Measurements from ENCODE around the gene CCDC57.

CCDC57 gene

DNA sequence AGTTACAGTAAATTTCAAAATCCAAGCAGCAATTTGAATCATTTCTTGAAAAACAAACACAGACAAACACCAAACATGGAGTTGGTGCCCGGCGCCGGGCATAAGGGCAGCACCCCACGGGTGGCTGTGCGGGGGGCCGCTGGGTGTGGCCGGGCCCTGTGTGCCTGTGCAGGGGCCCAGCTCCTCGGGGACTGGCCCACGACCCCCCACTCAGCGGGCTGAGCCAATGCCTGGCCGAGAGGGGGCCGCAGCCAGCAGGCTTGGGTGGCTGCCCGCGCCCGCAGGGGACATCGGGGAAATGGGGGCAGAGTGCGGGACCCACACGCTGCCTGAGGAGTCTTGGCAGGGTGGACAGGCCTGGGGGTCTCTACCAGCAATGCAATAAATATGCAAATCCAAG lies 134.2 kb downstream of the CCDC57 start:
- Histone ChIP-seq H3K4me1 (ENCODE audit: control extremely low read depth in 1 of 4, control insufficient read depth in 4 of 4, insufficient read depth in 4 of 4, low read length in 3 of 4) (no peaks in the 10 kb centered on the region), H3K27ac (ENCODE audit: insufficient read depth in 1 of 2, low read depth in 1 of 2, low read length in 2 of 2, poor library complexity in 1 of 2, severe bottlenecking in 2 of 2) (no peak overlapping the region), H3K36me3 (ENCODE audit: control insufficient read depth in 4 of 4, insufficient read depth in 4 of 4, low read length in 3 of 4) (peaks cover 2 to 58% (median 37%) of the 10 kb centered on the region in 4 experiments), H3K27me3 (replicated peaks in 2 of 5; ENCODE audit: control insufficient read depth in 4 of 5, insufficient read depth in 5 of 5, low read length in 4 of 5) (no peaks in the 10 kb centered on the region), H3K9me3 (ENCODE audit: control extremely low read depth in 1 of 5, control insufficient read depth in 4 of 5, insufficient read depth in 2 of 5, low read depth in 1 of 5, low read length in 4 of 5) (no peaks in the 10 kb centered on the region), H3K4me3 (ENCODE audit: control insufficient read depth in 1 of 7, extremely low read depth in 1 of 7, insufficient read depth in 4 of 7, low read depth in 2 of 7, low read length in 6 of 7) (no peak overlapping the region)
- no peak for DNase-seq
- ChIA-PET CTCF (no interaction called here), POLR2A (no interaction called here)
- WGBS (ENCODE audit: insufficient coverage) = 99% methylated on average over 15 of the region's 18 CpGs

DNA sequence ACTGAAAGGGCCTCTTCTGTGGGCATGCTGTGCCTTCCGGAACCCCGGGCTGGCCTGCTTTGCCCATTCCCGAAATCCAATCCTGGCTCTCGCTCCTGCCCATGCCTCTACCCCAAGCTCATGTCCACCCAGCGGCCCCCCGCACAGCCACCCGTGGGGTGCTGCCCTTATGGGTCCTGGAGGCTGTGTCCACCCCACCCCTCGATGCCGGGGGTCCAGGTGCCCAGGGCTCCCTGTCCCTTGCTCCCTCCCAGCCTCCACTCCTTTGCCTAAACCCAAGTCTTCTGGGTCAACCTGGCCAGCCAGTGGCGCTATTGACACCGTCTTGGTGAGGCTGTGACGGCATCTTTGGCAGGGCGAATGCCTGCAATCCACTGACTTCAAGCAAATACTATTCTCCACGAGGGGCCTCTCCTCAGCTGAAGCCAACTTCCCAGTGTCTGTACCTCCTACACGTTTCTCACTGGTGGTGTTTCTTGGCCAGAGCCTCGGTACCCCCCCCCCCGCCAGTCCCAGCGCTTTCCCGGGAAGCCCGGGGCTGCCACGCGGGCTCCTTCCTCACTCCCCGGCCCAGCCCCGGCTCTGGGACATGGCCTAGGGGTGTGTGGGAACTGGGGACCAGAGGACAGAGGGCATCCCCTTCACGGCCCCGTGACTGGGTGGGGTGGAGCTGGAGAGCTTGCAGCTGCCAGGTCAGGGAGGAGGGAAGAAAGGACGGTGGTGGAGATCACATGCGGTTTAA lies 134.9 kb downstream of the CCDC57 start:
- no peaks in the 10 kb centered on the region for H3K9me3 ChIP-seq (ENCODE audit: control extremely low read depth in 1 of 5, control insufficient read depth in 4 of 5, insufficient read depth in 2 of 5, low read depth in 1 of 5, low read length in 4 of 5)
- no peak for DNase-seq
- no peaks in the 10 kb centered on the region for H3K27me3 ChIP-seq (replicated peaks in 2 of 5; ENCODE audit: control insufficient read depth in 4 of 5, insufficient read depth in 5 of 5, low read length in 4 of 5)
- POLR2A ChIA-PET = no interaction called here
- 92% methylated on average over 23 of the region's 28 CpGs for WGBS (ENCODE audit: insufficient coverage)
- H3K4me1 ChIP-seq (ENCODE audit: control extremely low read depth in 1 of 4, control insufficient read depth in 4 of 4, insufficient read depth in 4 of 4, low read length in 3 of 4) = no peaks in the 10 kb centered on the region
- H3K4me3 ChIP-seq (ENCODE audit: control insufficient read depth in 1 of 7, extremely low read depth in 1 of 7, insufficient read depth in 4 of 7, low read depth in 2 of 7, low read length in 6 of 7) = no peak overlapping the region
- H3K36me3 ChIP-seq (ENCODE audit: control insufficient read depth in 4 of 4, insufficient read depth in 4 of 4, low read length in 3 of 4) = peaks cover 0 to 52% (median 32%) of the 10 kb centered on the region in 4 experiments
- H3K27ac ChIP-seq (ENCODE audit: insufficient read depth in 1 of 2, low read depth in 1 of 2, low read length in 2 of 2, poor library complexity in 1 of 2, severe bottlenecking in 2 of 2) = no peak overlapping the region
- CTCF ChIA-PET = no interaction called here

DNA sequence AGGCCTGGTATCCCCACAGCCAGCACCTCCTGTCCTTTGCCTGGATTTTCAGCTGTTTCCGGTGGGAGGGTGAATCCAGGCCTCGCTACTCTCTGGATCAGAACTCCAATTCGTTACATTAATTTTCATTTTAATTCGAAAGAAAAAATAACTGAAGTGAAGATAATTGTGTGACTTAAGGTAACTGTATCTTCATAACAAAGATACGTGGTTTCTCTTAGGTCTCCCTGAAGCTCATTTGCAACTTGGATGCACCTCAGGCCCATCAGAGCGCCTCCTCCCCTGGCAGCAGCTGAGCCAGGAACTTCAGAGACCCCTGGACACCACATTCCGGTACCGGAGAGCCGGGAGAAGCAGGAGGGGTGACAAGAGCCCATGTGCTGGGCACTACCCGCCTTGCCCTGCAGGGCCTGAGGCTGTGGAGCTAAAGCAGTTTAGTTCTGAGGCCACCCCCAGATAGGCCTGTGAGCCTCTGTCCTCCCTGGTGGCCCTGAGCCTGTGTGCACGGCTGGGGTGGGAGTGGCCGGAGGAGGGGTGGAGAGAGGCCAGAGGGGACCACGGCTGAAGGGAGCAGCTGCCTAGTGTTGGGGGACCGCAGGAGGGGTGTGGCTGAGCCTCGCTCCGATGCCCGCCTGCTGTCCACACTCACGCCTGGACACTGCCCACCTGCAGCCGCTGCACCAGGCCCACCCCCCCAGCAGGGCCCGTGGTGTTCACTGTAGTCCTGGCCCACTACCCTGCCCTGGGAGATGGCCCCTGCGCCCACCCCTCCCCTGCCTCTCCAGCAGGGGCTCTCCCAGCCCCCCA lies 135.7 kb downstream of the CCDC57 start:
- POLR2A ChIA-PET = interaction anchor here (0.5 kb wide), 1 partner anchor 180 kb away, joined by 4 read pairs; no protein-coding TSS in a partner anchor
- 97% methylated on average over 20 of the region's 21 CpGs for WGBS (ENCODE audit: insufficient coverage)
- Histone ChIP-seq H3K27ac (ENCODE audit: insufficient read depth in 1 of 2, low read depth in 1 of 2, low read length in 2 of 2, poor library complexity in 1 of 2, severe bottlenecking in 2 of 2) (no peak overlapping the region), H3K36me3 (ENCODE audit: control insufficient read depth in 4 of 4, insufficient read depth in 4 of 4, low read length in 3 of 4) (peaks cover 0 to 44% (median 24%) of the 10 kb centered on the region in 4 experiments), H3K4me1 (ENCODE audit: control extremely low read depth in 1 of 4, control insufficient read depth in 4 of 4, insufficient read depth in 4 of 4, low read length in 3 of 4) (no peaks in the 10 kb centered on the region), H3K9me3 (ENCODE audit: control extremely low read depth in 1 of 5, control insufficient read depth in 4 of 5, insufficient read depth in 2 of 5, low read depth in 1 of 5, low read length in 4 of 5) (no peaks in the 10 kb centered on the region), H3K4me3 (ENCODE audit: control insufficient read depth in 1 of 7, extremely low read depth in 1 of 7, insufficient read depth in 4 of 7, low read depth in 2 of 7, low read length in 6 of 7) (no peak overlapping the region), H3K27me3 (replicated peaks in 2 of 5; ENCODE audit: control insufficient read depth in 4 of 5, insufficient read depth in 5 of 5, low read length in 4 of 5) (no peaks in the 10 kb centered on the region)
- CTCF ChIA-PET = interaction anchor here (1.3 kb wide), 1 partner anchor 36 kb away, joined by 4 read pairs; no protein-coding TSS in a partner anchor
- DNase-seq = no peak

DNA sequence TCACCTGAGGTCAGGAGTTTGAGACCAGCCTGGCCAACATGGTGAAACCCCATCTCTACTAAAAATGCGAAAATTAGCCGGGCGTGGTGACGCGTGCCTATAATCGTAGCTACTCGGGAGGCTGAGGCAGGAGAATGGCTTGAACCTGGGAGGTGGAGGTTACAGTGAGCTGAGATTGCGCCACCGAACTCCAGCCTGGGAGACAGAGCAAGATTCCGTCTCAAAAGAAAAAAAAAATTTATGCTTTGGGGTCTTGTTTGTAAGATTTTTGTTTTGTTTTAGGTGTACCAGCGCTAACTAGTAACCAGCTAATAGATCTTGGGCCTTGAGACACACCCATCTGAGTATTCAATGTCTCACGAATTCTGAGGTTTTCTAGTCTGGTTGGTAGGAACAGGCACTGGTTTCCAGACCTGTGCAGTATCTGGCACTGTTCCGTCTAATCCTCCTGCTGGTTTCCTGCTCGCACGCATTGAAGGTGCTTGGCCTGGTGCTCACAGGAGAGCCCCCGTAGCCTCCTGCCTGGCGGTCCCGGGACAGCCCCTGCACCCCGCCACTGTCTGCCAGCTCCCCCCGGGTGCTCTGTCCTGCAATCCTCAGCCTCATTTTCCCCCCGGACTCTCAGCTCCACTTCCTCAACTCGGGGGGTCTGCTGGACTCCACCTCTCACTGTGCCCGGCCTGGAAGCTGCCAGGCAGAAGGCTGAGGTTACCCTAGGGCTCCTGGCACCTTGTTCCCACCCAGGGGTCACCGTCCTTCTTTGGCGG lies 136.4 kb downstream of the CCDC57 start:
- no peak for DNase-seq
- Histone ChIP-seq H3K9me3 (ENCODE audit: control extremely low read depth in 1 of 5, control insufficient read depth in 4 of 5, insufficient read depth in 2 of 5, low read depth in 1 of 5, low read length in 4 of 5) (no peaks in the 10 kb centered on the region), H3K4me3 (ENCODE audit: control insufficient read depth in 1 of 7, extremely low read depth in 1 of 7, insufficient read depth in 4 of 7, low read depth in 2 of 7, low read length in 6 of 7) (no peak overlapping the region), H3K4me1 (ENCODE audit: control extremely low read depth in 1 of 4, control insufficient read depth in 4 of 4, insufficient read depth in 4 of 4, low read length in 3 of 4) (no peaks in the 10 kb centered on the region), H3K27me3 (replicated peaks in 2 of 5; ENCODE audit: control insufficient read depth in 4 of 5, insufficient read depth in 5 of 5, low read length in 4 of 5) (no peaks in the 10 kb centered on the region), H3K36me3 (ENCODE audit: control insufficient read depth in 4 of 4, insufficient read depth in 4 of 4, low read length in 3 of 4) (peaks cover 0 to 37% (median 18%) of the 10 kb centered on the region in 4 experiments), H3K27ac (ENCODE audit: insufficient read depth in 1 of 2, low read depth in 1 of 2, low read length in 2 of 2, poor library complexity in 1 of 2, severe bottlenecking in 2 of 2) (no peak overlapping the region)
- CTCF ChIA-PET = interaction anchor here (1.3 kb wide), 1 partner anchor 37 kb away, joined by 4 read pairs; no protein-coding TSS in a partner anchor
- 89% methylated on average over 25 of the region's 25 CpGs for WGBS (ENCODE audit: insufficient coverage)
- POLR2A ChIA-PET = interaction anchor here (0.5 kb wide), 1 partner anchor 180 kb away, joined by 4 read pairs; no protein-coding TSS in a partner anchor

DNA sequence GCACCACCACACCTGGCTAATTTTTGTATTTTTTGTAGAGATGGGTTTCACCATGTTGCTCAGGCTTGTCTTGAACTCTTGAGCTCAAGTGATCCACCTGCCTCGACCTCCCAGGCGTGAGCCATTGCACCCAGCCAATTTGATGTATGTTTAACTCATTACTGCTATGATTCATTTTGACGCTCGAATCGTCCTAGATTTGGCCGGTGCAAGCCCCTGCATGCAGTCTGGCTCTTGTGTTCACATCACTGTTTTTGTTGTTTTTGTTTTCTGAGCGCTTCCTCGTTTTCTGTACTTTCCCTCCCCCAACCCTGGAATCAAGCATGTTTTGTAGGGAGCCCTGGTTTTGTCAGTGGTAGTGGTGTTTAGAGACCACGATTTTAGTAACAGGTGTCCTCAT lies 139.2 kb downstream of the CCDC57 start:
- Histone ChIP-seq H3K9me3 (ENCODE audit: control extremely low read depth in 1 of 5, control insufficient read depth in 4 of 5, insufficient read depth in 2 of 5, low read depth in 1 of 5, low read length in 4 of 5) (no peaks in the 10 kb centered on the region), H3K27me3 (replicated peaks in 2 of 5; ENCODE audit: control insufficient read depth in 4 of 5, insufficient read depth in 5 of 5, low read length in 4 of 5) (no peaks in the 10 kb centered on the region), H3K27ac (ENCODE audit: insufficient read depth in 1 of 2, low read depth in 1 of 2, low read length in 2 of 2, poor library complexity in 1 of 2, severe bottlenecking in 2 of 2) (no peak overlapping the region), H3K36me3 (ENCODE audit: control insufficient read depth in 4 of 4, insufficient read depth in 4 of 4, low read length in 3 of 4) (peaks cover 0 to 11% (median under 1%) of the 10 kb centered on the region in 4 experiments), H3K4me3 (ENCODE audit: control insufficient read depth in 1 of 7, extremely low read depth in 1 of 7, insufficient read depth in 4 of 7, low read depth in 2 of 7, low read length in 6 of 7) (no peak overlapping the region), H3K4me1 (ENCODE audit: control extremely low read depth in 1 of 4, control insufficient read depth in 4 of 4, insufficient read depth in 4 of 4, low read length in 3 of 4) (no peaks in the 10 kb centered on the region)
- POLR2A ChIA-PET = no interaction called here
- DNase-seq = no peak
- CTCF ChIA-PET = no interaction called here
- WGBS (ENCODE audit: insufficient coverage) = 93% methylated on average over 6 of the region's 9 CpGs

DNA sequence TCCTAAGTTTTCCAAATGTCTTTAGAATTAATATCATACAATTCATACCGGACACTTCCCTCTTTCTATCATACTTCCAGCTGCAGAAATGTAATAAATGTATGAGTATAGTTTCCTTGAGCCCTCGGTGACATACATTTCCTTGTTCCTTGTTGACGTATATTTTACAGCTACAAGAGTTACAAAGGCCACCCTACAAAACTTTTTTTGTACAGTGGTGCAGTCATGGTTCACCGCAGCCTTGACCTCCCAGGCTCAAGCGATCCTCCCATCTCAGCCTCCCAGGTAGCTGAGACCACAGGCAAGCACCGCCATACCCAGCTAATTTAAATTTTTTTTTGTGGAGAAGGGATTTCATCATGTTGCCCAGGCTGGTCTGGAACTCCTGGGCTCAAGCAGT lies 139.8 kb downstream of the CCDC57 start:
- H3K36me3 ChIP-seq (ENCODE audit: control insufficient read depth in 4 of 4, insufficient read depth in 4 of 4, low read length in 3 of 4) = peaks cover 0 to 5% (median 0%) of the 10 kb centered on the region in 4 experiments
- no peak overlapping the region for H3K4me3 ChIP-seq (ENCODE audit: control insufficient read depth in 1 of 7, extremely low read depth in 1 of 7, insufficient read depth in 4 of 7, low read depth in 2 of 7, low read length in 6 of 7)
- POLR2A ChIA-PET = no interaction called here
- no peaks in the 10 kb centered on the region for H3K9me3 ChIP-seq (ENCODE audit: control extremely low read depth in 1 of 5, control insufficient read depth in 4 of 5, insufficient read depth in 2 of 5, low read depth in 1 of 5, low read length in 4 of 5)
- no peak for DNase-seq
- CTCF ChIA-PET = no interaction called here
- 100% methylated on average over 2 of the region's 6 CpGs for WGBS (ENCODE audit: insufficient coverage)
- no peaks in the 10 kb centered on the region for H3K4me1 ChIP-seq (ENCODE audit: control extremely low read depth in 1 of 4, control insufficient read depth in 4 of 4, insufficient read depth in 4 of 4, low read length in 3 of 4)
- H3K27me3 ChIP-seq (replicated peaks in 2 of 5; ENCODE audit: control insufficient read depth in 4 of 5, insufficient read depth in 5 of 5, low read length in 4 of 5) = no peaks in the 10 kb centered on the region
- no peak overlapping the region for H3K27ac ChIP-seq (ENCODE audit: insufficient read depth in 1 of 2, low read depth in 1 of 2, low read length in 2 of 2, poor library complexity in 1 of 2, severe bottlenecking in 2 of 2)

All from common myeloid progenitor, CD34-positive (primary cell).